ENCODE measurements around the gene ATG9A. TPM values are rescaled to one million over a fixed set of nuclear protein-coding genes. Genes with fewer than 3 reads are reported as not detected.

ATG9A gene
- total RNA-seq, 1 donor from 2014 or later, result 78.2 TPM

DNA sequence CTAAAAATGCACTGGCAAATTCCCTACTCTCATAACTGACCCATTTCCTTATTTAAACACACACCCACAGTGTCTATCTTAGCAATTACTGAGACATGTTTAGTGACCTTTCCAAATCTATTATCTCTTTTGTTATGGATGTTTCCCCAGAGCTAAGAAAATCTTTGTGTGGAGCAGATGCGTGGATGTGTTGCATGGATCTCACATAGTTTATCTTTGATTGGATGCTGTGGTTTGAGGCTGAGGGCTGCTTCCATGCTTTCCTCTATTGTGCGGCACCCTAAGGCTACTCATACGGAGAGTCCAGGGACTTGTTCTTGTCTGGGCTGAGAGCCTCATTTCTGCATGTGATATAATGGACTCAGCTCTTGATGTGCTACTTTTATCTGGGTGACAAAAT is 4.9 kb upstream of the ATG9A start:
- peaks cover 41% of the 10 kb centered on the region for H3K4me1 ChIP-seq
- peaks cover 71% of the 10 kb centered on the region for H3K36me3 ChIP-seq
- TF ChIP-seq, protein P1, sequence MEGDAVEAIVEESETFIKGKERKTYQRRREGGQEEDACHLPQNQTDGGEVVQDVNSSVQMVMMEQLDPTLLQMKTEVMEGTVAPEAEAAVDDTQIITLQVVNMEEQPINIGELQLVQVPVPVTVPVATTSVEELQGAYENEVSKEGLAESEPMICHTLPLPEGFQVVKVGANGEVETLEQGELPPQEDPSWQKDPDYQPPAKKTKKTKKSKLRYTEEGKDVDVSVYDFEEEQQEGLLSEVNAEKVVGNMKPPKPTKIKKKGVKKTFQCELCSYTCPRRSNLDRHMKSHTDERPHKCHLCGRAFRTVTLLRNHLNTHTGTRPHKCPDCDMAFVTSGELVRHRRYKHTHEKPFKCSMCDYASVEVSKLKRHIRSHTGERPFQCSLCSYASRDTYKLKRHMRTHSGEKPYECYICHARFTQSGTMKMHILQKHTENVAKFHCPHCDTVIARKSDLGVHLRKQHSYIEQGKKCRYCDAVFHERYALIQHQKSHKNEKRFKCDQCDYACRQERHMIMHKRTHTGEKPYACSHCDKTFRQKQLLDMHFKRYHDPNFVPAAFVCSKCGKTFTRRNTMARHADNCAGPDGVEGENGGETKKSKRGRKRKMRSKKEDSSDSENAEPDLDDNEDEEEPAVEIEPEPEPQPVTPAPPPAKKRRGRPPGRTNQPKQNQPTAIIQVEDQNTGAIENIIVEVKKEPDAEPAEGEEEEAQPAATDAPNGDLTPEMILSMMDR (IDR thresholded peaks at IDR 0.05; ENCODE audit: borderline replicate concordance), result no peak
- no peak overlapping the region for H3K4me3 ChIP-seq
- intact Hi-C loops (cut with micrococcal nuclease), result no loop called here
- no peaks in the 10 kb centered on the region for H3K27me3 ChIP-seq (ENCODE audit: low read depth)
- no peak overlapping the region for H3K27ac ChIP-seq (replicated peaks)
- DNase-seq, result no peak
- H3K9me3 ChIP-seq (replicated peaks), result no peaks in the 10 kb centered on the region

- peaks cover 65% of the 10 kb centered on the region for H3K4me1 ChIP-seq
- no peaks in the 10 kb centered on the region for H3K9me3 ChIP-seq (replicated peaks)
- peak overlapping the region; percentile 96 for H3K27ac ChIP-seq (replicated peaks)
- intact Hi-C loops (cut with micrococcal nuclease), result no loop called here
- TF ChIP-seq, protein P1 (IDR thresholded peaks at IDR 0.05; ENCODE audit: borderline replicate concordance), result no peak
- peak overlapping the region; percentile 83 for H3K4me3 ChIP-seq
- DNase-seq, result no peak
- H3K27me3 ChIP-seq (ENCODE audit: low read depth), result no peaks in the 10 kb centered on the region
- peaks cover 61% of the 10 kb centered on the region for H3K36me3 ChIP-seq
These were observed 664 bp upstream of the ATG9A start for GRCh38 chr2:219230059-219230540.

DNA sequence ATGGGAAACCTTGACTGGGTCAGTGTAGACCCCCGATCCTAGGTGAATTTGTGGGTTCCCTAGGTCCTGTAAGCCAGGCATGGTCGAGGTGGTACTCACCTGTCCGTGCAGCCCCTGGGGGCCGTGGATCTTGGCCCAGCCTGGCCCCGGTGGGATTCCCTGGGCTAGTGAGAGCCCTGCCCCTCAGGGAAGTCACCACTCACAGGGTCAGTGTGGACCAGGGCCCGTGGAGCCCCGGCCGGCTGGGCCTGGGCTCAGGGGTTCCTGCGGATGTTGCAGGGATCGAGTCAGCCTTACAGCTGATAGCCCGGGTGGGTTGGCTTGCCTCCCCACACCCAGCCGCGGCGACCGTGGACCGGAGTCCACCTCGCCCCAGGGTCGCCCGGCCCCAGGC is 528 bp downstream of the ATG9A start:
- H3K4me1 ChIP-seq, result peaks cover 59% of the 10 kb centered on the region

GRCh38 chr2:219228041-219228910 is 1.2 kb downstream of the ATG9A start:
- Histone ChIP-seq H3K36me3 (peaks cover 61% of the 10 kb centered on the region), H3K27me3 (ENCODE audit: low read depth) (no peaks in the 10 kb centered on the region), H3K9me3 (replicated peaks) (no peaks in the 10 kb centered on the region), H3K27ac (replicated peaks) (peak overlapping the region; percentile 96), H3K4me1 (peaks cover 53% of the 10 kb centered on the region), H3K4me3 (peak overlapping the region; percentile 83)
- TF ChIP-seq, protein P1 (IDR thresholded peaks at IDR 0.05; ENCODE audit: borderline replicate concordance), result no peak
- intact Hi-C loops (cut with micrococcal nuclease), result loop anchor here (10.0 kb wide), 1 partner anchor 63 kb away; the partner anchor contains the start of gene NHEJ1
- DNase-seq, result no peak

More for the DNA sequence above, 528 bp downstream of the ATG9A start:
- DNase-seq, result no peak
- intact Hi-C loops (cut with micrococcal nuclease), result loop anchor here (10.0 kb wide), 1 partner anchor 64 kb away; the partner anchor contains the start of gene NHEJ1
- TF ChIP-seq, protein P1 (IDR thresholded peaks at IDR 0.05; ENCODE audit: borderline replicate concordance), result no peak
- Histone ChIP-seq H3K27me3 (ENCODE audit: low read depth) (no peaks in the 10 kb centered on the region), H3K4me3 (peak overlapping the region; percentile 83), H3K9me3 (replicated peaks) (no peaks in the 10 kb centered on the region), H3K27ac (replicated peaks) (peak overlapping the region; percentile 96), H3K36me3 (peaks cover 61% of the 10 kb centered on the region)

DNA sequence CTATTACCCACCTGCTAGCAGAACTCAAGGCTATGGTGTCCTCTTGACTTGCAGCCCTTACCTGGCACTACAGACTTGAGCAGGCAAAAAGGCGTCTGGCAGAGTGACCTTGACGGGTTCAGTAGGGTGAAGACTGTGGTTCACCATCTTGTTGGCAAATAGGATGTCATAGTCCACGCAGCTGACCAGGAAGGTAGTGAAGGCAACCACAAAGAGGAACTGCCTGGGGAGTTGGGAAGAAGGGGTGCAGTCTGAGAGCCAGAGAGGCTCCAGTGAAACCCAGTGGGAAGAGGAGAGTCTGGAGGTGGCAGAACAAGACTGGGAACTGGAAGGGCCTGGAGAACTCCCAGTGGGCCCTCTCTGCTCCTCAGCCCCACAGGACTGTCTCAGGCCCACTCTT is 4.1 kb downstream of the ATG9A start:
- H3K4me1 ChIP-seq, result peaks cover 33% of the 10 kb centered on the region
- TF ChIP-seq, protein P1 (IDR thresholded peaks at IDR 0.05; ENCODE audit: borderline replicate concordance), result no peak
- H3K36me3 ChIP-seq, result peaks cover 71% of the 10 kb centered on the region
- H3K27ac ChIP-seq (replicated peaks), result no peak overlapping the region
- intact Hi-C loops (cut with micrococcal nuclease), result loop anchor here (10.0 kb wide), 1 partner anchor 61 kb away; the partner anchor contains the start of gene NHEJ1
- no peak for DNase-seq
- H3K9me3 ChIP-seq (replicated peaks), result no peaks in the 10 kb centered on the region
- no peaks in the 10 kb centered on the region for H3K27me3 ChIP-seq (ENCODE audit: low read depth)
- no peak overlapping the region for H3K4me3 ChIP-seq
